Loucy (cell line): ENCODE data around the gene GORASP2.

Experiments used
- CTCF ChIP-seq: fragments of 200-600 bp; sonication (generic); conservative IDR thresholded peaks from 2 replicates; pipeline ENCODE4 v1.5.1; 2014; ENCODE audit warnings: mild to moderate bottlenecking, antibody characterized with exemption, low read length
- EZH2phosphoT487 ChIP-seq: fragments of 200-600 bp; IDR thresholded peaks from 2 replicates; pipeline ENCODE4 v1.6.1; 2018; ENCODE audit warnings: antibody characterized with exemption, mild to moderate bottlenecking, moderate library complexity, borderline replicate concordance

GRCh38 chr2:170942615-170943014 lies 13.6 kb downstream of the GORASP2 start:
- TF ChIP-seq CTCF (no peak), EZH2phosphoT487 (no peak)
